Mesothelial cell of epicardium (in vitro differentiated cells): ENCODE data around the gene DSC2. TPM values are rescaled to one million over a fixed set of nuclear protein-coding genes. Genes with fewer than 3 reads are reported as not detected.

Experiments
- DNase-seq, 2 experiments: peaks; one replicate each; pipeline ENCODE4 v3.0.0; 2021; ENCODE audit warnings: low spot score in 2 of 2; ENCODE audit not compliant: unreplicated experiment in 2 of 2
- H3K27ac Mint-ChIP-seq: 2 replicates; pipeline ENCODE4 v1.8.0; 2021; ENCODE audit warnings: mixed read lengths
- H3K27me3 Mint-ChIP-seq: 2 replicates; pipeline ENCODE4 v1.8.0; 2021; ENCODE audit warnings: low read depth, mixed read lengths
- H3K36me3 Mint-ChIP-seq: 2 replicates; pipeline ENCODE4 v1.8.0; 2021; ENCODE audit warnings: mixed read lengths
- H3K4me1 Mint-ChIP-seq: 2 replicates; pipeline ENCODE4 v1.8.0; 2021; ENCODE audit warnings: mixed read lengths
- H3K4me3 Mint-ChIP-seq: 2 replicates; pipeline ENCODE4 v1.8.0; 2021; ENCODE audit warnings: mild to moderate bottlenecking, moderate library complexity, mixed read lengths
- H3K9me3 Mint-ChIP-seq: 2 replicates; pipeline ENCODE4 v1.8.0; 2021; ENCODE audit warnings: mixed read lengths
- CTCF ChIP-seq: fragments of 200-600 bp; sonication (generic); IDR thresholded peaks from one replicate; pipeline ENCODE4 v1.5.0; 2021; ENCODE audit warnings: antibody characterized with exemption; ENCODE audit not compliant: unreplicated experiment
- total RNA-seq: library from RNA; stranded (reverse); gene quantifications from 3 replicates; pipeline ENCODE4 v1.2.1, GENCODE V29; 2021

Gene DSC2
- total RNA-seq, 1 donor from 2014 or later: 61.3 TPM

GRCh38 chr18:31049189-31049588, 53.0 kb downstream of the DSC2 start:
- DNase-seq: no peak
- H3K36me3 Mint-ChIP-seq: no peaks in the 10 kb centered on the region
- H3K4me3 Mint-ChIP-seq: no peak overlapping the region
- H3K9me3 Mint-ChIP-seq: peaks cover 8% of the 10 kb centered on the region
- H3K27me3 Mint-ChIP-seq: peaks cover 2% of the 10 kb centered on the region
- H3K4me1 Mint-ChIP-seq: peaks cover 34% of the 10 kb centered on the region
- peak overlapping the region; percentile 58 for H3K27ac Mint-ChIP-seq
- no peak for TF ChIP-seq CTCF

GRCh38 chr18:31048216-31048615, 54.0 kb downstream of the DSC2 start:
- Mint-ChIP-seq H3K4me3 (no peak overlapping the region), H3K9me3 (peaks cover 8% of the 10 kb centered on the region), H3K4me1 (peaks cover 42% of the 10 kb centered on the region), H3K27ac (no peak overlapping the region), H3K27me3 (peaks cover 11% of the 10 kb centered on the region), H3K36me3 (no peaks in the 10 kb centered on the region)
- DNase-seq: no peak
- TF ChIP-seq CTCF: no peak

- TF ChIP-seq CTCF: no peak
- H3K4me3 Mint-ChIP-seq: no peak overlapping the region
- no peak for DNase-seq
- H3K27me3 Mint-ChIP-seq: peaks cover 19% of the 10 kb centered on the region
- no peaks in the 10 kb centered on the region for H3K36me3 Mint-ChIP-seq
- no peak overlapping the region for H3K27ac Mint-ChIP-seq
- H3K4me1 Mint-ChIP-seq: peaks cover 48% of the 10 kb centered on the region
- H3K9me3 Mint-ChIP-seq: no peaks in the 10 kb centered on the region
Measured at GRCh38 chr18:31046916-31047315, 55.3 kb downstream of the DSC2 start.

- H3K4me3 Mint-ChIP-seq: no peak overlapping the region
- no peaks in the 10 kb centered on the region for H3K9me3 Mint-ChIP-seq
- DNase-seq: no peak
- no peak for TF ChIP-seq CTCF
- H3K27ac Mint-ChIP-seq: no peak overlapping the region
- H3K27me3 Mint-ChIP-seq: peaks cover 29% of the 10 kb centered on the region
- peaks cover 60% of the 10 kb centered on the region for H3K4me1 Mint-ChIP-seq
- no peaks in the 10 kb centered on the region for H3K36me3 Mint-ChIP-seq
Measured at GRCh38 chr18:31045599-31045998, 56.6 kb downstream of the DSC2 start.

GRCh38 chr18:31044926-31045325, 57.3 kb downstream of the DSC2 start:
- Mint-ChIP-seq H3K4me3 (no peak overlapping the region), H3K27me3 (peaks cover 29% of the 10 kb centered on the region), H3K36me3 (no peaks in the 10 kb centered on the region), H3K27ac (no peak overlapping the region), H3K4me1 (peaks cover 67% of the 10 kb centered on the region), H3K9me3 (no peaks in the 10 kb centered on the region)
- DNase-seq: no peak
- TF ChIP-seq CTCF: no peak

- Mint-ChIP-seq H3K27me3 (peaks cover 29% of the 10 kb centered on the region), H3K4me3 (peak overlapping the region; percentile 95), H3K27ac (peak overlapping the region; percentile 56), H3K9me3 (no peaks in the 10 kb centered on the region), H3K4me1 (peaks cover 66% of the 10 kb centered on the region), H3K36me3 (no peaks in the 10 kb centered on the region)
- no peak for TF ChIP-seq CTCF
- no peak for DNase-seq
Measured at GRCh38 chr18:31043709-31044108, 58.5 kb downstream of the DSC2 start.
